Neural progenitor cell (in vitro differentiated cells): ENCODE results near the gene SIRT7. TPM values are rescaled to one million over a fixed set of nuclear protein-coding genes. Genes with fewer than 3 reads are reported as not detected.

Experiments used
- DNase-seq: peaks from one replicate; pipeline ENCODE4 v3.0.0-alpha.2; 2016; ENCODE audit warnings: low spot score
- H2AFZ ChIP-seq: fragments of 200-600 bp; sonication (generic); replicated peaks from 2 replicates; pipeline ENCODE4 v1.6.1; 2016; ENCODE audit warnings: antibody characterized with exemption
- H3F3A ChIP-seq: fragments of 200-600 bp; sonication (generic); 2 replicates; pipeline ENCODE4 v1.6.1; 2016; ENCODE audit warnings: antibody characterized with exemption, low read depth
- H3K27ac ChIP-seq: fragments of 200-600 bp; sonication (generic); 2 replicates; pipeline ENCODE4 v1.5.1; 2016; ENCODE audit warnings: mild to moderate bottlenecking
- H3K27me3 ChIP-seq: fragments of 200-600 bp; sonication (generic); 2 replicates; pipeline ENCODE4 v1.6.1; 2016; ENCODE audit warnings: mild to moderate bottlenecking, moderate library complexity
- H3K36me3 ChIP-seq: fragments of 200-600 bp; sonication (generic); 2 replicates; pipeline ENCODE4 v1.5.1; 2016
- H3K4me1 ChIP-seq: fragments of 200-600 bp; sonication (generic); 2 replicates; pipeline ENCODE4 v1.6.1; 2016; ENCODE audit warnings: mixed run types
- H3K4me2 ChIP-seq: fragments of 200-600 bp; sonication (generic); 2 replicates; pipeline ENCODE4 v1.6.1; 2016
- H3K4me3 ChIP-seq: fragments of 200-600 bp; sonication (generic); 2 replicates; pipeline ENCODE4 v1.5.1; 2016
- H3K79me2 ChIP-seq: fragments of 200-600 bp; sonication (generic); 2 replicates; pipeline ENCODE4 v1.6.1; 2016; ENCODE audit warnings: low read depth
- H3K9ac ChIP-seq: fragments of 200-600 bp; sonication (generic); 2 replicates; pipeline ENCODE4 v1.6.1; 2016
- H3K9me3 ChIP-seq: fragments of 200-600 bp; sonication (generic); 2 replicates; pipeline ENCODE4 v1.5.1; 2016; ENCODE audit warnings: low read depth
- H4K20me1 ChIP-seq: fragments of 200-600 bp; sonication (generic); 2 replicates; pipeline ENCODE4 v1.6.1; 2016; ENCODE audit warnings: low read depth
- H3K27ac Mint-ChIP-seq: 3 replicates; pipeline ENCODE4 v1.8.0; 2021; ENCODE audit warnings: mixed read lengths
- H3K27me3 Mint-ChIP-seq: 2 replicates; pipeline ENCODE4 v1.8.0; 2022; ENCODE audit warnings: low read depth, mild to moderate bottlenecking, inconsistent platforms, moderate library complexity, mixed read lengths; ENCODE audit not compliant: insufficient read depth
- H3K36me3 Mint-ChIP-seq: 3 replicates; pipeline ENCODE4 v1.8.0; 2021; ENCODE audit warnings: mixed read lengths
- H3K4me1 Mint-ChIP-seq: 3 replicates; pipeline ENCODE4 v1.8.0; 2021; ENCODE audit warnings: mixed read lengths
- H3K4me3 Mint-ChIP-seq: 3 replicates; pipeline ENCODE4 v1.8.0; 2021; ENCODE audit warnings: mild to moderate bottlenecking, moderate library complexity, mixed read lengths
- H3K9me3 Mint-ChIP-seq: 3 replicates; pipeline ENCODE4 v1.8.0; 2020; ENCODE audit warnings: mixed read lengths
- CTCF ChIP-seq: fragments of 200-600 bp; sonication (generic); IDR thresholded peaks from 2 replicates; pipeline ENCODE4 v1.5.1; 2017; ENCODE audit warnings: antibody characterized with exemption, mild to moderate bottlenecking
- EZH2 ChIP-seq: fragments of 200-600 bp; sonication (generic); IDR thresholded peaks from 2 replicates; pipeline ENCODE4 v1.6.1; 2017; ENCODE audit warnings: antibody characterized with exemption, mild to moderate bottlenecking, moderate library complexity
- EZH2phosphoT487 ChIP-seq: fragments of 200-600 bp; sonication (generic); IDR thresholded peaks from 2 replicates; pipeline ENCODE4 v1.6.1; 2017; ENCODE audit warnings: antibody characterized with exemption
- total RNA-seq: library from RNA; depleted of rRNA; stranded (reverse); fragments of >200 nt; gene quantifications from 2 replicates; pipeline ENCODE4 v1.2.3, GENCODE V29; 2015; ENCODE audit warnings: low replicate concordance

Gene SIRT7
- total RNA-seq, 1 donor from 2014 or later: 5.1 TPM

- no peak overlapping the region for H3K9ac ChIP-seq
- H3K4me3 ChIP-seq: no peak overlapping the region
- H3K4me3 Mint-ChIP-seq: peak overlapping the region; percentile 89
- H3F3A ChIP-seq: peaks cover 4% of the 10 kb centered on the region
- H3K27ac Mint-ChIP-seq: no peak overlapping the region
- no peak for TF ChIP-seq EZH2
- no peak for TF ChIP-seq CTCF
- no peak overlapping the region for H3K4me2 ChIP-seq
- H3K9me3 Mint-ChIP-seq: no peaks in the 10 kb centered on the region
- DNase-seq: no peak
- H3K79me2 ChIP-seq: peaks cover 6% of the 10 kb centered on the region
- no peak overlapping the region for H2AFZ ChIP-seq
- peaks cover 2% of the 10 kb centered on the region for H3K36me3 Mint-ChIP-seq
- H3K36me3 ChIP-seq: no peaks in the 10 kb centered on the region
- peaks cover under 1% of the 10 kb centered on the region for H4K20me1 ChIP-seq
- no peaks in the 10 kb centered on the region for H3K9me3 ChIP-seq
- no peak overlapping the region for H3K27ac ChIP-seq
- peaks cover 18% of the 10 kb centered on the region for H3K27me3 ChIP-seq
- peaks cover 13% of the 10 kb centered on the region for H3K27me3 Mint-ChIP-seq
- peaks cover 10% of the 10 kb centered on the region for H3K4me1 Mint-ChIP-seq
- H3K4me1 ChIP-seq: no peaks in the 10 kb centered on the region
Measured at GRCh38 chr17:81934850-81935708, 17.1 kb upstream of the SIRT7 start.

- peaks cover 10% of the 10 kb centered on the region for H3K4me1 Mint-ChIP-seq
- H3K9me3 ChIP-seq: no peaks in the 10 kb centered on the region
- peaks cover 2% of the 10 kb centered on the region for H3K36me3 Mint-ChIP-seq
- peaks cover 9% of the 10 kb centered on the region for H4K20me1 ChIP-seq
- H3F3A ChIP-seq: peaks cover 4% of the 10 kb centered on the region
- no peak overlapping the region for H2AFZ ChIP-seq
- H3K9me3 Mint-ChIP-seq: no peaks in the 10 kb centered on the region
- peaks cover 6% of the 10 kb centered on the region for H3K79me2 ChIP-seq
- H3K4me1 ChIP-seq: no peaks in the 10 kb centered on the region
- H3K27me3 Mint-ChIP-seq: peaks cover 13% of the 10 kb centered on the region
- no peak overlapping the region for H3K27ac ChIP-seq
- H3K4me3 Mint-ChIP-seq: peak overlapping the region; percentile 58
- no peaks in the 10 kb centered on the region for H3K36me3 ChIP-seq
- H3K4me3 ChIP-seq: no peak overlapping the region
- peak overlapping the region; percentile 46 for H3K27ac Mint-ChIP-seq
- no peak overlapping the region for H3K4me2 ChIP-seq
- H3K27me3 ChIP-seq: peaks cover 21% of the 10 kb centered on the region
- TF ChIP-seq EZH2phosphoT487: no peak
- TF ChIP-seq EZH2: no peak
- no peak for TF ChIP-seq CTCF
- DNase-seq: no peak
- no peak overlapping the region for H3K9ac ChIP-seq
Measured at GRCh38 chr17:81934098-81934757, 16.3 kb upstream of the SIRT7 start.

GRCh38 chr17:81933178-81933699 is 15.3 kb upstream of the SIRT7 start:
- DNase-seq: no peak
- H3K4me1 Mint-ChIP-seq: peaks cover 10% of the 10 kb centered on the region
- no peak overlapping the region for H3K27ac Mint-ChIP-seq
- no peak overlapping the region for H3K4me2 ChIP-seq
- peaks cover 5% of the 10 kb centered on the region for H3K27me3 Mint-ChIP-seq
- no peak overlapping the region for H3K27ac ChIP-seq
- no peaks in the 10 kb centered on the region for H3K9me3 Mint-ChIP-seq
- peaks cover 4% of the 10 kb centered on the region for H3K4me1 ChIP-seq
- no peaks in the 10 kb centered on the region for H3K9me3 ChIP-seq
- H3F3A ChIP-seq: peaks cover 4% of the 10 kb centered on the region
- H3K27me3 ChIP-seq: peaks cover 24% of the 10 kb centered on the region
- no peaks in the 10 kb centered on the region for H3K36me3 ChIP-seq
- H3K9ac ChIP-seq: no peak overlapping the region
- peaks cover 6% of the 10 kb centered on the region for H3K79me2 ChIP-seq
- no peak overlapping the region for H2AFZ ChIP-seq
- H3K36me3 Mint-ChIP-seq: peaks cover 2% of the 10 kb centered on the region
- no peak overlapping the region for H3K4me3 Mint-ChIP-seq
- TF ChIP-seq EZH2phosphoT487 (no peak), EZH2 (no peak), CTCF (no peak)
- peaks cover 13% of the 10 kb centered on the region for H4K20me1 ChIP-seq
- no peak overlapping the region for H3K4me3 ChIP-seq
